GM18502 (cell line): ENCODE results near the gene UBA1.
"Not testable (repeated sequence)": the region's sequence is repeated elsewhere in the genome, so short reads cannot be mapped to it uniquely, and the experiment has no call there.

Experiments
- ATAC-seq: cut with Tn5 transposase; IDR thresholded peaks from one replicate; pipeline ENCODE4 v1.9.1; 2021; ENCODE audit warnings: mild to moderate bottlenecking; ENCODE audit not compliant: unreplicated experiment, poor library complexity

The UBA1 gene

GRCh38 chrX:47245156-47245555 lies 51.5 kb downstream of the UBA1 start:
- no peak for ATAC-seq

GRCh38 chrX:47247206-47247998 lies 53.8 kb downstream of the UBA1 start:
- no peak for ATAC-seq

GRCh38 chrX:47247999-47248320 lies 54.3 kb downstream of the UBA1 start:
- ATAC-seq: no peak

- no peak for ATAC-seq
Measured at GRCh38 chrX:47248576-47248975, 54.9 kb downstream of the UBA1 start.

- ATAC-seq: no peak
Measured at GRCh38 chrX:47250017-47250347, 56.4 kb downstream of the UBA1 start.

- not testable (repeated sequence) for ATAC-seq
Measured at GRCh38 chrX:47257620-47258019, 64.0 kb downstream of the UBA1 start.
